ENCODE measurements around the gene PRR12.

Gene PRR12

DNA sequence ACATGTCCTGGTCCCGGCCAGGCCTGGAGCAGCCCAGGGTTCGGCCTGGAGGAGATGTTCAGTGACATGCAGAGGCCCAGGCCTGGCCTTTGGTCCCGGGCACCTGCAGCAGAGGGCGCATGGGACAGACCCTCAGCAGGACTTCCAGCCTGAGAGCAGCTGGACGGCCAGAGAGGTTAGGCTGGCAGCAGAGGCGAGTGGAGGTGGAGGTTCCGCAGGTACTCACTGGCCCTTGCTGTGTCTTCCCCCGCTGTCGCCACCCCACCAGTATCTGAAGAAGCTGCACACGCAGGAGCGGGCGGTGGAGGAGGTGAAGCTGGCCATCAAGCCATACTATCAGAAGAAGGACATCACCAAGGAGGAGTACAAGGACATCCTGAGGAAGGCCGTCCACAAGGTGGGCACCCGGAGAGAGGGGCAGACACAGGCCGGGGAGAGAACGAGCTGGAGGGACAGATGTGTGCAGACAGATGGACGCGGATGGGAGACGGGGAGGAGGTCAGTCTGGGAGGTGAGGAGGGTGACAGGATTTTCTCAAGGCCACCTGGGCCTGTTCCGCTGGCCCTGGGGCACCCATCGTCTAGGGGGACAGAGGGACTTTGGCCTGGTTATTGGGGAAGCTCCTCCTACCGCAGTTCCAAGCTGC is 66.6 kb downstream of the PRR12 start:
- CTCF ChIA-PET = no interaction called here
- no peak for TF ChIP-seq SUZ12 (IDR thresholded peaks at IDR 0.05)
- no peak for DNase-seq (ENCODE audit: extremely low spot score)
- POLR2A ChIA-PET = interaction anchor here (1.6 to 5.2 kb wide), 2 partner anchors 8 to 17 kb away, joined by 4 to 27 read pairs; partner anchors contain the start of genes RRAS and SCAF1

DNA sequence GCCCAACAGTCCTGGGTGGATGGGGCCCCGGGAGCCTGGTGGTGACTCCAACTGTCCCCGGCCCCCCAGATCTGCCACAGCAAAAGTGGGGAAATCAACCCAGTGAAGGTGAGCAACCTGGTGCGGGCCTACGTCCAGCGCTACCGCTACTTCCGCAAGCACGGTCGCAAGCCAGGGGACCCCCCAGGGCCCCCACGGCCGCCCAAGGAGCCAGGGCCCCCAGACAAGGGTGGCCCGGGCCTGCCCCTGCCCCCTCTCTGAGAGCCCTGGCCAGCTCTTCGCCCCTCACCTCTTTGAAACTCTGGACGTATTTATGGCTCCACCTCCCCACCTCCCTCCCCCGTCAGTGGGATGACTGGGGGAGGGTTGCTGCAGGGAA is 67.1 kb downstream of the PRR12 start:
- no peak for DNase-seq (ENCODE audit: extremely low spot score)
- POLR2A ChIA-PET = interaction anchor here (1.6 to 5.2 kb wide), 2 partner anchors 9 to 17 kb away, joined by 4 to 27 read pairs; partner anchors contain the start of genes RRAS and SCAF1
- CTCF ChIA-PET = no interaction called here
- TF ChIP-seq TARDBP (IDR thresholded peaks at IDR 0.05) = no peak
- TF ChIP-seq FOXM1 (IDR thresholded peaks at IDR 0.05; ENCODE audit: borderline replicate concordance) = no peak
- TF ChIP-seq HDGF (IDR thresholded peaks at IDR 0.05; ENCODE audit: borderline replicate concordance) = no peak
- TF ChIP-seq ZNF384 (IDR thresholded peaks at IDR 0.05) = no peak
- no peak for TF ChIP-seq SUZ12 (IDR thresholded peaks at IDR 0.05)
- no peak for TF ChIP-seq FOXA1 (IDR thresholded peaks at IDR 0.05)
- no peak for TF ChIP-seq ELF4 (IDR thresholded peaks at IDR 0.05)
- no peak for TF ChIP-seq SP1 (IDR thresholded peaks at IDR 0.05)
- TF ChIP-seq L3MBTL2 (conservative IDR thresholded peaks at IDR 0.05) = no peak
- no peak for TF ChIP-seq BHLHE40 (IDR thresholded peaks at IDR 0.05; ENCODE audit: borderline replicate concordance)
- TF ChIP-seq FOXK2 (IDR thresholded peaks at IDR 0.05) = no peak
- TF ChIP-seq NFRKB (IDR thresholded peaks at IDR 0.05) = no peak
- TF ChIP-seq PKNOX1 (IDR thresholded peaks at IDR 0.05) = no peak
- TF ChIP-seq CTBP1 (IDR thresholded peaks at IDR 0.05; ENCODE audit: borderline replicate concordance) = no peak
- TF ChIP-seq LEF1 (IDR thresholded peaks at IDR 0.05; ENCODE audit: borderline replicate concordance) = no peak
- TF ChIP-seq ARNT (IDR thresholded peaks at IDR 0.05) = no peak

- POLR2A ChIA-PET = interaction anchor here (1.2 to 1.6 kb wide), 2 partner anchors 9 to 17 kb away, joined by 4 read pairs; no protein-coding TSS in a partner anchor
- no peak for TF ChIP-seq BHLHE40 (IDR thresholded peaks at IDR 0.05; ENCODE audit: borderline replicate concordance)
- TF ChIP-seq SP1 (IDR thresholded peaks at IDR 0.05) = no peak
- TF ChIP-seq PKNOX1 (IDR thresholded peaks at IDR 0.05) = no peak
- TF ChIP-seq FOXK2 (IDR thresholded peaks at IDR 0.05) = no peak
- no peak for TF ChIP-seq CTBP1 (IDR thresholded peaks at IDR 0.05; ENCODE audit: borderline replicate concordance)
- TF ChIP-seq ZNF384 (IDR thresholded peaks at IDR 0.05) = no peak
- no peak for TF ChIP-seq LEF1 (IDR thresholded peaks at IDR 0.05; ENCODE audit: borderline replicate concordance)
- no peak for DNase-seq (ENCODE audit: extremely low spot score)
- CTCF ChIA-PET = no interaction called here
Observed at GRCh38 chr19:49658566-49659442, 67.8 kb downstream of the PRR12 start.

DNA sequence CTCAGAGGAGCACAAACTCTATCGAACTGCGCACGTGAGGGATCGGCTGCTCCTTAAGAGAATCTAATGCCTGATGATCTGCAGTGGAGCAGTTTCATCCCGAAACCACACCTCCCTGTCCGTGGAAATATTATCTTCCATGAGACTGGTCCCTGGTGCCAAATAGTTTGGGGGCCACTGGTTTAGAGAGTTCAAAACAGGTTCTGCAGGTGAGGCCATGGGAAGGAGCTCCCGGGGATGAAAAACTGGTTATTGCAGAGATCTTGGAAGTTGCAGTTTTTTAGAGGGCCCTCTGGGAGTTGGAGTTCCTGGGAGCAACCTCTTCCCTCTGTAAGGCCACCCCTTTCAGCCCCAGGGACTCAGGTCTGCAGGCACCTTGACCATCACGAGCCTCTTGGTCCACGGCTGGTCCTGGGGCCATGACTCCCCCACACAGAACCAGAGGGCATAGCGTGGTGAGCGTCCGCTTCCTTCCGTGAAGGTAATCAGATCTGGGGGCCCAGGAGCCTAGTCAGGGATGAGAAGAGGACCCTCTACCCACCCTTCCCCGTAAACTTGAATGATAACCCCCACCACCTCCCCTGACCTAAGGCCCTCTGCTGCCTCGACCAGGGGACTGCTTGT is 69.5 kb downstream of the PRR12 start:
- no peak for DNase-seq (ENCODE audit: extremely low spot score)
- ChIA-PET CTCF (no interaction called here), POLR2A (interaction anchor here (1.0 to 1.4 kb wide), 3 partner anchors 16 to 80 kb away, joined by 3 to 4 read pairs (median 3); no protein-coding TSS in a partner anchor)
- TF ChIP-seq ARNT (IDR thresholded peaks at IDR 0.05) (no peak), SP1 (IDR thresholded peaks at IDR 0.05) (no peak), FOXK2 (IDR thresholded peaks at IDR 0.05) (no peak), FOXM1 (IDR thresholded peaks at IDR 0.05; ENCODE audit: borderline replicate concordance) (no peak), TARDBP (IDR thresholded peaks at IDR 0.05) (no peak), PKNOX1 (IDR thresholded peaks at IDR 0.05) (no peak), NFRKB (IDR thresholded peaks at IDR 0.05) (no peak), L3MBTL2 (conservative IDR thresholded peaks at IDR 0.05) (no peak), ZNF384 (IDR thresholded peaks at IDR 0.05) (no peak), FOXA1 (IDR thresholded peaks at IDR 0.05) (no peak), SUZ12 (IDR thresholded peaks at IDR 0.05) (no peak), CTBP1 (IDR thresholded peaks at IDR 0.05; ENCODE audit: borderline replicate concordance) (no peak), BHLHE40 (IDR thresholded peaks at IDR 0.05; ENCODE audit: borderline replicate concordance) (no peak), HDGF (IDR thresholded peaks at IDR 0.05; ENCODE audit: borderline replicate concordance) (no peak), LEF1 (IDR thresholded peaks at IDR 0.05; ENCODE audit: borderline replicate concordance) (no peak), ELF4 (IDR thresholded peaks at IDR 0.05) (no peak)

DNA sequence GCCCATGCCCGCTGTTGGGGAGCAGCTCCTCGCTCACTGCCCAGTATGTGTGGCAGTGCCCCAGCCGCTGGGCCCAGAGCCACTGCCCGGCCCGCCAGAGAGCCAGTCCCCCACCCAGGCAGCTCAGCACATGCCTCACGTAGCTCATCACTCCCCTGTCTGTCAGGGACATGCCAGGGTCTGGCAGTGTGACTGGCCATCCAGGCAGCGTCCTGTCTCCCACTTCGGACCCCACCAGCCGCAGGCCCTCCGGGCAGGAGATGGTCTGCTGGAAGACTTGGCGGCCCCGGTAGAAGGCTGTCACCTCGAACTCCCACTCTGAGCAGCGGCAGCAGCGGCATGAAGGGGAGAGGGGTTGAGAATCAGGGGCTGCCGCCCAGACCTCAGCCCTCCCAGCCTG is 71.0 kb downstream of the PRR12 start:
- TF ChIP-seq CTBP1 (IDR thresholded peaks at IDR 0.05; ENCODE audit: borderline replicate concordance) (no peak), ARNT (IDR thresholded peaks at IDR 0.05) (no peak), BHLHE40 (IDR thresholded peaks at IDR 0.05; ENCODE audit: borderline replicate concordance) (no peak), PKNOX1 (IDR thresholded peaks at IDR 0.05) (no peak), TARDBP (IDR thresholded peaks at IDR 0.05) (no peak), FOXK2 (IDR thresholded peaks at IDR 0.05) (no peak), FOXA1 (IDR thresholded peaks at IDR 0.05) (no peak), ZNF384 (IDR thresholded peaks at IDR 0.05) (no peak), HDGF (IDR thresholded peaks at IDR 0.05; ENCODE audit: borderline replicate concordance) (no peak), L3MBTL2 (conservative IDR thresholded peaks at IDR 0.05) (no peak), FOXM1 (IDR thresholded peaks at IDR 0.05; ENCODE audit: borderline replicate concordance) (no peak), SUZ12 (IDR thresholded peaks at IDR 0.05) (no peak), SP1 (IDR thresholded peaks at IDR 0.05) (no peak), NFRKB (IDR thresholded peaks at IDR 0.05) (no peak), LEF1 (IDR thresholded peaks at IDR 0.05; ENCODE audit: borderline replicate concordance) (no peak), ELF4 (IDR thresholded peaks at IDR 0.05) (no peak)
- DNase-seq (ENCODE audit: extremely low spot score) = no peak
- ChIA-PET CTCF (no interaction called here), POLR2A (interaction anchor here (5.2 kb wide), 1 partner anchor 21 kb away, joined by 57 read pairs; the partner anchor contains the start of genes RRAS and SCAF1)
